NB4 (cell line): ENCODE results near the gene FSHB.

ENCODE experiments used
- POLR2A ChIP-seq: IDR thresholded peaks from 2 replicates; pipeline ENCODE4 v1.6.1; 2011; ENCODE audit warnings: mild to moderate bottlenecking; ENCODE audit not compliant: insufficient read length; ENCODE audit errors: extremely low read depth
- TF ChIP-seq, protein P1 (sequence below): IDR thresholded peaks from one replicate; pipeline ENCODE4 v1.5.1; 2012; ENCODE audit warnings: low read depth, low read length
- TF ChIP-seq, protein P2 (sequence below): IDR thresholded peaks from 2 replicates; pipeline ENCODE4 v1.6.1; 2011; ENCODE audit warnings: low read depth, low read length

DNA sequence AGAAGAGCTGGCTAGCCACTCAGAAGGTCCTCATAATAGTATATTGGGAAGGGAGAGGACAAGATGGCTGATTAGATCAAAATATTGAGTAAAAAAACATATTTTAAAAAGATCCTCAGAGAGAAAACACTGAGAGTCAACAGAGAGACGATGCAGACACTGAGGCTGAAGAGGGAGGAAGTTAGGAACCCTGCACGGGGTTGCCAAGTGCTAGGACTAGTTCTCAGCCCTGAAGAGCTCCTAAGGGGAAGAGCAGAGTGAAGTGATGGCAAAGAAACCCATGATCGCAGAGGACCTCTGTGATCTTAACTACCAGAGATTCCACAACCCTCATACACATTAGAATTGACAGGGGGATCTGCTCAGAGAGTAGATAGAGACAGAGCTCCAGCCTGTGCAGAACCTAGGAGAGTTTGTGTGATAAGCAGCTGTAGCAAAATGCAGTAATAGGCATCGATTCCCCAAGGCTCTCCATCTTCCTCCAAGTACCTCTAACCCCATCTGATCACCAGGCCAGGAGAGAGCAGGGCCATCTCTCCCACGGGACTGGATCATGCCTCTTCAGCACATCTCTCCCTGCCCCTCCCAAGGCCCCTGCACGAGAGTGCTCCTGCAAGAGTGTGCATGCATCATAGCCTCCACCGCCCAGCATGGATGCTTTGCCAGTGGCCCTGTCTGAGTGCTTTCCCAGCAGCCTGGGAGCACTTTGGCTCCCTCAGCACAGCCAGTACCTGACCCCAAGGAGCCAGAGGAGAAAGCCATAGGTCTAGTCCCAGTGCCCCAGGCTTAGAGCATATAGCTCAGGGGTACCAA, 50.9 kb downstream of the FSHB start:
- TF ChIP-seq, protein P1, sequence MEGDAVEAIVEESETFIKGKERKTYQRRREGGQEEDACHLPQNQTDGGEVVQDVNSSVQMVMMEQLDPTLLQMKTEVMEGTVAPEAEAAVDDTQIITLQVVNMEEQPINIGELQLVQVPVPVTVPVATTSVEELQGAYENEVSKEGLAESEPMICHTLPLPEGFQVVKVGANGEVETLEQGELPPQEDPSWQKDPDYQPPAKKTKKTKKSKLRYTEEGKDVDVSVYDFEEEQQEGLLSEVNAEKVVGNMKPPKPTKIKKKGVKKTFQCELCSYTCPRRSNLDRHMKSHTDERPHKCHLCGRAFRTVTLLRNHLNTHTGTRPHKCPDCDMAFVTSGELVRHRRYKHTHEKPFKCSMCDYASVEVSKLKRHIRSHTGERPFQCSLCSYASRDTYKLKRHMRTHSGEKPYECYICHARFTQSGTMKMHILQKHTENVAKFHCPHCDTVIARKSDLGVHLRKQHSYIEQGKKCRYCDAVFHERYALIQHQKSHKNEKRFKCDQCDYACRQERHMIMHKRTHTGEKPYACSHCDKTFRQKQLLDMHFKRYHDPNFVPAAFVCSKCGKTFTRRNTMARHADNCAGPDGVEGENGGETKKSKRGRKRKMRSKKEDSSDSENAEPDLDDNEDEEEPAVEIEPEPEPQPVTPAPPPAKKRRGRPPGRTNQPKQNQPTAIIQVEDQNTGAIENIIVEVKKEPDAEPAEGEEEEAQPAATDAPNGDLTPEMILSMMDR = no peak
- TF ChIP-seq POLR2A = no peak
- TF ChIP-seq, protein P2, sequence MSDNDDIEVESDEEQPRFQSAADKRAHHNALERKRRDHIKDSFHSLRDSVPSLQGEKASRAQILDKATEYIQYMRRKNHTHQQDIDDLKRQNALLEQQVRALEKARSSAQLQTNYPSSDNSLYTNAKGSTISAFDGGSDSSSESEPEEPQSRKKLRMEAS = no peak
